Brain microvascular endothelial cell (primary cell): ENCODE measurements around the gene SAMD10.
"Not testable (repeated sequence)": the region's sequence is repeated elsewhere in the genome, so short reads cannot be mapped to it uniquely, and the experiment has no call there.

Experiments
- DNase-seq: peaks from one replicate; pipeline ENCODE4 v3.0.0-alpha.2; 2020
- H3K27ac ChIP-seq: fragments of 250-450 bp; sonication (Bioruptor Pico); 2 replicates; pipeline ENCODE4 v1.5.1; 2020; ENCODE audit warnings: mild to moderate bottlenecking, moderate library complexity
- H3K27me3 ChIP-seq: fragments of 250-450 bp; sonication (Bioruptor Pico); replicated peaks from 2 replicates; pipeline ENCODE4 v1.5.1; 2020; ENCODE audit warnings: mild to moderate bottlenecking
- H3K36me3 ChIP-seq: fragments of 250-450 bp; sonication (Bioruptor Pico); replicated peaks from 2 replicates; pipeline ENCODE4 v1.5.1; 2020; ENCODE audit warnings: mild to moderate bottlenecking
- H3K4me3 ChIP-seq: 2 replicates; pipeline ENCODE4 v1.5.1; 2011; ENCODE audit warnings: low read depth, mild to moderate bottlenecking, control low read depth, low read length, moderate library complexity
- CTCF ChIP-seq: IDR thresholded peaks from 2 replicates; pipeline ENCODE4 v1.5.1; 2011; ENCODE audit warnings: low read depth, mild to moderate bottlenecking, moderate library complexity, low read length, control low read depth, inconsistent platforms; ENCODE audit errors: missing control alignments
- in situ Hi-C: cut with HindIII; loops from 2 replicates; pipeline ENCODE4 v1.10.0; 2017; ENCODE audit warnings: low sequenced_read_pairs, low pct_ligation_motif_present

Gene SAMD10

GRCh38 chr20:63963348-63963741 is 16.1 kb downstream of the SAMD10 start:
- Histone ChIP-seq H3K27me3 (no peaks in the 10 kb centered on the region), H3K27ac (no peak overlapping the region), H3K4me3 (no peak overlapping the region), H3K36me3 (peaks cover 67% of the 10 kb centered on the region)
- TF ChIP-seq CTCF = no peak
- in situ Hi-C loops = no loop called here
- DNase-seq = no peak

GRCh38 chr20:63962426-63963347 is 16.8 kb downstream of the SAMD10 start:
- peaks cover 62% of the 10 kb centered on the region for H3K36me3 ChIP-seq

GRCh38 chr20:63961664-63962425 is 17.6 kb downstream of the SAMD10 start:
- DNase-seq = no peak
- in situ Hi-C loops = no loop called here
- Histone ChIP-seq H3K36me3 (peaks cover 54% of the 10 kb centered on the region), H3K27ac (no peak overlapping the region), H3K27me3 (no peaks in the 10 kb centered on the region), H3K4me3 (no peak overlapping the region)
- TF ChIP-seq CTCF = no peak

More at GRCh38 chr20:63962426-63963347, 16.8 kb downstream of the SAMD10 start:
- no peak for TF ChIP-seq CTCF
- Histone ChIP-seq H3K27ac (no peak overlapping the region), H3K4me3 (no peak overlapping the region), H3K27me3 (no peaks in the 10 kb centered on the region)
- in situ Hi-C loops = no loop called here
- DNase-seq = no peak

DNA sequence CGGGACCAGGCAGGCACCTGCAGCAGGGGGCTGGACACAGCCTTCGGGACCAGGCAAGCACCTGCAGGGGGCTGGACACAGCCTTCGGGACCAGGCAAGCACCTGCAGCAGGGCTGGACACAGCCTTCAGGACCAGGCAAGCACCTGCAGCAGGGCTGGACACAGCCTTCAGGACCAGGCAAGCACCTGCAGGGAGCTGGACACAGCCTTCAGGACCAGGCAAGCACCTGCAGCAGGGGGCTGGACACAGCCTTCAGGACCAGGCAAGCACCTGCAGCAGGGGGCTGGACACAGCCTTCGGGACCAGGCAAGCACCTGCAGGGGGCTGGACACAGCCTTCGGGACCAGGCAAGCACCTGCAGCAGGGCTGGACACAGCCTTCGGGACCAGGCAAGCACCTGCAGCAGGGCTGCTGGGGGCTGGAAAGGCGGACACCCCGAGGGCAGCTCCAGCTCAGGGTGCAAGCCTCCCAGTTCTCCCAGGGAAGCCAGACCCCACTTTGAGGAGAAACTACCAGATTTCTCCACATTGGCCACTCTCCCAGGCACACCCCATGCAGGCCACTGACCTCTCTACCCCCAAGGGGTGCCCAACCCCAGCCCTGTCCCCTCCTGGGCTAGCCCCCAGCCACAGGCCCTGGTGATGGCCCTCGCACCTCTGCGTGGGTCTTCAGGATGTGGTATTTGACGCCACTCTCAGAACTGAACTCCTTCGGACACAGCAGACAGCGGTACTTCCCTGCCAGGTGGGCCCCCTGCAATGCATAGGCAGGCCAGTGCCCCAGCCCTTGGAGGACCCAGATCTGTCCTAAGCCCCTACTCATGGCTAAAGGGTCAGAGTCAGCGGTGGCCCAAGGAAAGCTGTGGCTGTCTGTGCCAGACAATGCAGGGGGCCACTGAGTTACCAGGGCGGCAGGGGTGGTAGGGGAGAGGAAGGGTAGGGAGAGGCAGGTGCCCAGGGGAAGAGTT is 18.5 kb downstream of the SAMD10 start:
- DNase-seq, in situ Hi-C loops, H3K27me3 ChIP-seq, H3K27ac ChIP-seq, H3K4me3 ChIP-seq: not testable (repeated sequence)
- peaks cover 45% of the 10 kb centered on the region for H3K36me3 ChIP-seq

DNA sequence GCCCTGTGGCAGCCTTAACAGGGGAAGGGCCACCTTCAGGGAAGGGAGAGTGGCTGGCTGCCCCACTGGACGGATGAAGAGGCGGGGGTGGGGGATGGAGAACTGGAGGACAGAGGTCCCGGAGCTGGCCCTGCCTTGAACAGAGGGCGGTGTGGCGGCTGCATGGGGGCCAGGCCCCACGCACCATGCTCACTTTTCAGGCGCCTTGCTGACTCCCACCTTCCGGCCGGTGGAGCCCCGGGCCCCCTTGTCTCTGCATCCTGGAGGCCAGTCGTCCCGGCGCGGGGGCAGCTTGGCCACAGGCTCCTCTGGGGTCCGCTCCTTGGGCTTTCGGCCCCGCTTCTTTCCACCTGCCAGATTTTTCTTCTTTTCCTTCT is 19.8 kb downstream of the SAMD10 start:
- TF ChIP-seq CTCF = no peak
- Histone ChIP-seq H3K27me3 (no peaks in the 10 kb centered on the region), H3K27ac (no peak overlapping the region), H3K36me3 (peaks cover 45% of the 10 kb centered on the region), H3K4me3 (no peak overlapping the region)
- in situ Hi-C loops = no loop called here
- no peak for DNase-seq
